GM12892 (cell line): ENCODE measurements around the gene IL1RAPL2.

Experiments
- POLR2A ChIP-seq: IDR thresholded peaks from 2 replicates; pipeline ENCODE4 v1.6.1; 2011; ENCODE audit warnings: low read depth, low read length, control low read depth
- POLR2AphosphoS5 ChIP-seq: IDR thresholded peaks from 2 replicates; pipeline ENCODE4 v1.6.1; 2011; ENCODE audit warnings: low read depth, low read length, control low read depth

GRCh38 chrX:104864296-104864695 lies 298.3 kb downstream of the IL1RAPL2 start:
- TF ChIP-seq POLR2AphosphoS5 (no peak), POLR2A (no peak)
